Neutrophil (primary cell): ENCODE data around the gene ZNF710.

ENCODE experiments used
- H3K27ac ChIP-seq: fragments of 200-600 bp; sonication (generic); 2 replicates; pipeline ENCODE4 v1.5.1; 2016; ENCODE audit warnings: mild to moderate bottlenecking, moderate library complexity
- H3K27me3 ChIP-seq: fragments of 200-600 bp; sonication (generic); 2 replicates; pipeline ENCODE4 v1.6.0; 2016; ENCODE audit warnings: mild to moderate bottlenecking
- H3K36me3 ChIP-seq: fragments of 200-600 bp; sonication (generic); 2 replicates; pipeline ENCODE4 v1.5.1; 2017
- H3K4me1 ChIP-seq, 2 experiments: fragments of 200-600 bp in 1 of 2; sonication (generic) in 1 of 2; 1 replicate in 1 of 2; 2 replicates in 1 of 2; pipeline versions ENCODE4 v1.5.1 to v1.6.1; 2013 to 2016; ENCODE audit warnings: low read depth in 1 of 2, low read length in 1 of 2, mild to moderate bottlenecking in 1 of 2, moderate library complexity in 1 of 2; ENCODE audit not compliant: control insufficient read depth in 1 of 2, insufficient read depth in 1 of 2
- H3K4me3 ChIP-seq, 2 experiments: fragments of 200-600 bp in 1 of 2; sonication (generic) in 1 of 2; 1 replicate in 1 of 2; 2 replicates in 1 of 2; pipeline ENCODE4 v1.5.1; 2013 to 2016; ENCODE audit warnings: low read depth in 1 of 2, low read length in 1 of 2, mild to moderate bottlenecking in 1 of 2, moderate library complexity in 1 of 2
- H3K9me3 ChIP-seq: fragments of 200-600 bp; sonication (generic); 2 replicates; pipeline ENCODE4 v1.5.1; 2016
- CTCF ChIP-seq: fragments of 200-600 bp; sonication (generic); IDR thresholded peaks from 2 replicates; pipeline ENCODE4 v1.5.1; 2016; ENCODE audit warnings: antibody characterized with exemption

Gene ZNF710

DNA sequence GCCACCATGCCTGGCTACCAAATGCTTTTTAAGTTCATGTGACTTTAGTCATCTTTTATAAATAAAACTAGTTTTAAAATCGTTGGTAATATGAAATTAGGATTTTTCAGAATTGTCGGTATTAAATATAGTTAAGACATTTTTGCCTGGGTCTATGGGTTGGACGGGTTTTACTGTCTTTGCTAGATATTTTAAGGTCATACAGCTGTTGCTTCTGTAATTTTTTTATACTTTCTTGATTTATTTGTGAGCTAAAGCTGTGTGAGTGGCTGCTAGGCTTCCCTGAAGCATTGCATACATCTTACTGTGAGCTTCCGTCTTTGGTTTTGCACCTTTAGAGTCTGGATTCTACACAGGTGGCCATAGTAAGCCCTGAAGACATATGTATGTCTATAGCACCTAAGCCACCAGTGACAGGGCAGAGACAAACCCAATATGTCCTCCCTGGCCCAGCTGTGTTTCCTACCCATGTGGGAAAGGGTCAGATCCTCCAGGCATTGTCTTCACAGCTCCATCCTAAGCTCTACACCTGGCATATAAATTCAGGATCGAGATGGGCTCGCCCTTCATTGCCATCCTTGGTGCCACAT, 16.6 kb upstream of the ZNF710 start:
- Histone ChIP-seq H3K27ac (no peak overlapping the region), H3K4me1 (no peaks in the 10 kb centered on the region), H3K4me3 (no peak overlapping the region), H3K36me3 (no peaks in the 10 kb centered on the region), H3K27me3 (no peaks in the 10 kb centered on the region), H3K9me3 (no peaks in the 10 kb centered on the region)
- TF ChIP-seq CTCF: no peak

- Histone ChIP-seq H3K9me3 (no peaks in the 10 kb centered on the region), H3K27ac (no peak overlapping the region), H3K27me3 (no peaks in the 10 kb centered on the region), H3K36me3 (no peaks in the 10 kb centered on the region), H3K4me3 (no peak overlapping the region), H3K4me1 (no peaks in the 10 kb centered on the region)
- no peak for TF ChIP-seq CTCF
Observed at GRCh38 chr15:89985111-89985510, 16.0 kb upstream of the ZNF710 start.

- no peak for TF ChIP-seq CTCF
- H3K36me3 ChIP-seq: no peaks in the 10 kb centered on the region
- no peak overlapping the region for H3K4me3 ChIP-seq
- H3K9me3 ChIP-seq: no peaks in the 10 kb centered on the region
- peaks cover 13 to 15% of the 10 kb centered on the region in 2 experiments for H3K4me1 ChIP-seq
- H3K27ac ChIP-seq: no peak overlapping the region
- H3K27me3 ChIP-seq: no peaks in the 10 kb centered on the region
Observed at GRCh38 chr15:89991312-89991711, 9.8 kb upstream of the ZNF710 start.

DNA sequence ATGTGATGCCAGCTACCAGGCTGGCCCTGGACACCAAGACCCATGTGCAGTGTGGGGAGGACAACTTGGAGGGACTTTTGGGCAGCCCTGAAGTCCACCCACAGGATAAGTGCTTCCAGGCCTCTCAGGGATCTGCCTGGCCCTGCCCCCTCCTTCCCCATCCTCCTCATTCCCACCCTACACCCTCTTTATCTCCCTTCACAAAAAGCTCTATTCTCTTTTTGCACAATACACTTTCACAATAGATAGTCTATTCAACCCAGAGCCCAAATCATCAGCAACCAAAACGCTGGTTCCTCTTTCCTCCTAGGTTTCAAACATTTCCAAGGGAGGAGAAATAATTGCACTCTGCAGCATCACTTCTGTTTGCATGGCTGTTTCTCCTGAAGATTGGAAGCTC, 7.8 kb upstream of the ZNF710 start:
- Histone ChIP-seq H3K27ac (peak overlapping the region; percentile 76), H3K4me3 (no peak overlapping the region), H3K36me3 (no peaks in the 10 kb centered on the region), H3K4me1 (peaks cover 13 to 15% of the 10 kb centered on the region in 2 experiments), H3K9me3 (no peaks in the 10 kb centered on the region), H3K27me3 (no peaks in the 10 kb centered on the region)
- TF ChIP-seq CTCF: no peak

- Histone ChIP-seq H3K27me3 (no peaks in the 10 kb centered on the region), H3K27ac (peak overlapping the region; percentile 99), H3K4me1 (peaks cover 29 to 35% of the 10 kb centered on the region in 2 experiments), H3K36me3 (no peaks in the 10 kb centered on the region), H3K4me3 (no peak overlapping the region), H3K9me3 (no peaks in the 10 kb centered on the region)
- no peak for TF ChIP-seq CTCF
Observed at GRCh38 chr15:89997079-89997478, 4.0 kb upstream of the ZNF710 start.
